Stimulated activated CD4-positive, alpha-beta T cell treated with anti-CD3 and anti-CD28 coated beads, TNF-alpha, amount 100 ng/mL, for 1 hour (primary cell): ENCODE measurements around the gene PCID2.

Source experiments
- DNase-seq, 3 donors: peaks; one replicate each; pipeline ENCODE4 v3.0.0-alpha.2; 2020; ENCODE audit warnings: low read depth in 3 of 3, low spot score in 1 of 3

The PCID2 gene

GRCh38 chr13:113187883-113188665 is 20.4 kb downstream of the PCID2 start:
- DNase-seq, result no peak

GRCh38 chr13:113187263-113187669 is 21.2 kb downstream of the PCID2 start:
- DNase-seq, result peak in 1 of 3 donors; percentile 41

GRCh38 chr13:113186061-113186900 is 22.2 kb downstream of the PCID2 start:
- DNase-seq, result no peak

- DNase-seq, result peak in 1 of 3 donors; percentile 8
Observed at GRCh38 chr13:113184568-113185440, 23.7 kb downstream of the PCID2 start.

GRCh38 chr13:113183450-113184129 is 24.9 kb downstream of the PCID2 start:
- DNase-seq, result no peak

GRCh38 chr13:113182046-113182445 is 26.4 kb downstream of the PCID2 start:
- no peak for DNase-seq

GRCh38 chr13:113179374-113180230 is 28.9 kb downstream of the PCID2 start:
- no peak for DNase-seq

GRCh38 chr13:113178896-113179167 is 29.6 kb downstream of the PCID2 start:
- no peak for DNase-seq

- no peak for DNase-seq
Observed at GRCh38 chr13:113178070-113178895, 30.2 kb downstream of the PCID2 start.

GRCh38 chr13:113176822-113177221 is 31.6 kb downstream of the PCID2 start:
- no peak for DNase-seq

GRCh38 chr13:113176280-113176679 is 32.2 kb downstream of the PCID2 start:
- peak in 2 of 3 donors; percentile 38 to 44 for DNase-seq

GRCh38 chr13:113172419-113172926 is 36.0 kb downstream of the PCID2 start:
- no peak for DNase-seq

GRCh38 chr13:113171250-113172125 is 37.0 kb downstream of the PCID2 start:
- DNase-seq, result no peak

- DNase-seq, result no peak
Observed at GRCh38 chr13:113170511-113170910, 38.0 kb downstream of the PCID2 start.

GRCh38 chr13:113169277-113170272 is 38.9 kb downstream of the PCID2 start:
- no peak for DNase-seq

- no peak for DNase-seq
Observed at GRCh38 chr13:113168211-113168610, 40.3 kb downstream of the PCID2 start.

GRCh38 chr13:113167575-113167974 is 40.9 kb downstream of the PCID2 start:
- no peak for DNase-seq
